NCI-H2227 (cell line): ENCODE results near the gene ADGRD2.

Experiments used
- DNase-seq: peaks from one replicate; lab custom pipeline; 2025; ENCODE audit not compliant: unreplicated experiment; lab: John Stamatoyannopoulos, UW

ADGRD2 gene

DNA sequence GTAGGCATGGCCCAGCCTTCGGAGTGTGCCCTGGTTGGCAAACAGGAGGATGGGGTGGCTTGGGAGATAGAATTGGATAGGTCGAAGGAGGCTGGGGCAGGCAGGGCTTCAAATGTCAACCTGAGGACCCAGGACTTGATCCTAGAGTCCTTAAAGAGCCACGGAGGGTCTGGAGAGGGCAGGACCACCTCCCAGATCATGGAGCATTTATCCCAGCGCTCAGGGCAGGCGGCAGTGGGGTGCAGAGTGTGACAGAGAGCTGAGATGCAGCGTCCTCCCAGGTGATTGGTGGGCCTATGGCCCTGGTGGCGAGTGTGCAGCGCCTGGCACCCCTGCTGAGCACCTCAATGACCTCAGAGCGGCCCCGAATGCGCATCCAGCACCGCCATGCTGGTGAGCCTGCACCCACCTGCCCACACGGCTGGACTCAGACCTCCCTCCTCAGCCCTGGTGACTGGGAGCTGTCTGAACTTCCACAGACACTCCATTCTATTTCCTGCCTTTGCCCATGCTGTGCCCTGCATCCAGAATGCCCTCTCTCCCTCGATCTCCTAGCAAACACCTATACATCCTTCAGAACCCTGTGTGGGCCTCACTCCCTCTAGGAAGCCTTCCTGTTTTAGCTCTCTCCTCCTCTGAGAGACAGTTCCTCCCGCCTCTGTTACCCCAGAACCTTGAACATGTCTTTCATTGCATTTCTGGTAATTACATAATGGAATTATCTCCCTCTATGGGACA is 6.3 kb downstream of the ADGRD2 start:
- DNase-seq: no peak

DNA sequence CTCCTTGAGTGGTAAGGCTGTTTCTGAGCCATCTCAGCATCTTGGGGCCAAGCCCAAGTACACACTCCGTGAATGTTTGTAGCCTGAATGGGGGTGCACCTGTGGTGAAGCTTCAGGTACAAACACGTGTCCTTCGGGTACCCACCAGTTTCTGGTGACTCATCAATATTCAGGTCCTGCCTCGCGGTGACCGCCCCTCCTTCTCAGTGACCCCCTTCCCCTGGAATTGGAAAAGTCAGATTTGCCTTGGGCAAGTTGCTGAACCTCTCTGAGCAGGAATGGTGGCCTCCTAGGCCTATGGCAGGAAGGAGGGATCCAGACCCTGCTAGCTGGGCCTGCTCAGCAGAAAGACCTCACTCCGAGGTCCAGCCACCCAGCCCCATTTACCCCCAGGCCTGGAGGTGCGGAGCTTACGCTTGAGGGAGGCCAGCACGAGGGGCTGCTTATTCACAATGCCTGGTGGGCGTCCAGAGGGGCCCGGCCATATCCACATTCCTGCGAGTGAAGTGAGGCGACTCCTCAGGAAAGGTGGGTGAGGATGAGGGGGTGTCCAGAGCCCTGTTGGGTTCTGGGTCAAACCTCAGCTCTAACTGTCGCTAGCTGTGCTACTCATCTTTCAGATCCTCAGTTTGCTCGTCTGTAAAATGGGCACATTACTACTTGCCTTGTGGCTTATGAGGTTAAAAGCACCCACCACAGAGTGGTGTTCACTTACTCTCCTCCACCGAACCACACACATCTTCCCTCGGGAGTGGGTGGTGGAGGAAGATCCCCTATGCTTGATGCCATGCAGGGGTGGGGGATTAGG is 7.0 kb downstream of the ADGRD2 start:
- no peak for DNase-seq

DNA sequence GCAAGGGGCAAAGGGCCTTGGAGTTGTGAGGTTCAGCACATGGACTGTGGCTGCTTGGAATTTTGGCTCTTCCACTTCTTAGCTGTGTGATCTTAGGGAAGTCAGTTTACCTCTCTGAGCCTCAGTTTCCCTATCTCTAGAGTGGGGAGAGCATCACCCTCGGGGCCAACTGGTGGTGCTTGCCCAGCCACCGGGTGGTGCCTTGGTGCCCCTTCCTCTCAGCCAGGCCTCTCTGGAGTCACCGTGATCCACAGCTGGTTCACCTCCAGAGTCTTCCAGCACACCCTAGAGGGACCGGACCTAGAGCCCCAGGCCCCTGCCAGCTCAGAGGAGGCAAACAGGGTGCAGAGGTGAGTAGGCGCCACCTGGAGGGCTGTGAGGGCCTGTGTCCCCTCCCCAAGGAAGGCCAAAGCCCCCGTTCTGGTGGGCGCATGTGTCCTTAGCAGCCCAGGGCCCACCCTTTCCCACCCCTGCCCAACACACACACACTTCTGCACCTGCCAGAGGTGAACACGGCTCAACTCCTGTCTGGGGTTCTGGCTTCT is 7.7 kb downstream of the ADGRD2 start:
- DNase-seq: no peak

DNA sequence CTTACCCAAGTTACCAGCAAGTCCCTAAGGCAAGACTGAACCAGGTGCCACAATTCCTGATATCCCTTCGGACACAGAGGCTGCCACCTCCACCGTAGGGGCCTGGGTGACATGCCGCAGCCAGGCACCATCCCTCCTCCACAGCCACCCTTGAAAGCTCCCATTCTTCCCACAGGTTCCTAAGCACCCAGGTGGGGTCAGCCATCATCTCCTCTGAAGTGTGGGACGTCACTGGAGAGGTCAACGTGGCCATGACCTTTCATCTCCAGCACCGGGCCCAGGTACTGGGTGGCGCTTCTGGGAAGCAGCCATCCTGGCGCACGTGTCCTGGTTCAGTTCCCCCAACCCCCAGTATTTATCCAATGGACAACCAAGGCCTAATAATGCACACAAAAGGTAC is 8.2 kb downstream of the ADGRD2 start:
- no peak for DNase-seq

DNA sequence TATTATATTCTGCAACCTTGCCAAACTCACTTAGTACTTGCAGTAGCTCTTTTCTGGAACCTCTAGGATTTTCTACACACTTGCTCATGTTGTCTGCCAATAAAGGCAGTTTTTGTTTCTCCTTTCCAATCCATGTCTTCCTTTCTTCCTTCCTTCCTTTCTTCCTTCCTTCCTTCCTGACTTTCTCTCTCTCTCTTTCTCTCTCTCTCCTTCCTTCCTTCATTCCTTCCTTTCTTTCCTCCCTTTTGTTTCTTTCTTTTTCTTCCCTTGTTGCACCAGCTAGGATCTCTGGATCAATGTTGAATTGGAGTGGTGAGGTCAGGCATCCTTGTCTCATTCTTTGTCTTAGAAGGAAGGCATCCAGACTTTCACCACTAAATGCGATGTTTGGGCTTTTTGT is 12.5 kb downstream of the ADGRD2 start:
- no peak for DNase-seq

DNA sequence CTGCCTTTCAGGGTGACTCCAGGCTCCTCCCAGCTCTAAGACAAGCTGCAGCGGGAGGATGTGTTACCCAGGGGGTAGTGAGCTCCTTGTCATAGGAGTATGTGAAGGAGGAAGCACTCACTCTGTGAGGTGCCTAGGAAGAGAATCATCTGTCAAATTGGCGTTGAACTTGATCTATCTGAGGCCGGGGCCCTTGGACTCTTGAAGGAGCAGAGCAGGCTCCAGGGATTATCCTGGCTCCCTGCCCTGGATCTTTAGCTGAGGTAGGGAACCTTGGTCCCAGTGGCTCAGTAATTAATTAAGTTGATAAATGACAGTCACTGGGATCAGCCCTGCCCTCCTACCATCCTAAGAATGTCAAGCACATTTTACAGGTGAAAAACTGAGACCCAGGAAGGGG is 15.5 kb downstream of the ADGRD2 start:
- DNase-seq: no peak

DNA sequence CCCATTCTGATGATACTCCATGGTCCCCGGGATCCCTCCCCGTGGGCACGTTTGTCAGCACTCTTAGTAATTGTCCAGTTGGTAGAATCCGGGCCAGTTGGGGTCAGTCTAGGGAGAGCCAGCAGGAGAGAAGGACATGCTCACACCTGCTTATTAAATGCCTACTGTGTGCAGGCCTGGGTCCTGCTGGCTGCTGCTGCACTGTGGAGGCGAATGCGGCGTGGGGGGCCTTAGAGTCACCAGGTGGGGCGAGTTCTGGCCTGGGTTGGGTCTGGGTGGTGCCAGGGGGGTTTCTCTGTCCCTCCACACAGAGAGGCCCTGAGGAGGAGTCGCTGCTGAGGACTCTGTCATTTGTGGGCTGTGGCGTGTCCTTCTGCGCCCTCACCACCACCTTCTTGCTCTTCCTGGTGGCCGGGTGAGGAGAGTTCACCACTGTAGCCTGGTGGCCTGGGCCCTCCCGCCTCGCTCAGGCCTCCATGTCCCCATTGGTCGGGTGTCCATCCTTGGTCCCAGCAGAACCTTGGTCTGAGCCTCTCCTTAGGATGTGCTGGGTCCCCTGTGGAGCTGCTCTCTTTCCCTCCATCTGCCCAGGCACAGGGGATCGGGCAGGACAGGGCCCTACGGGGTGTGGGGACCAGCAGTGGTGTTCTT is 17.3 kb downstream of the ADGRD2 start:
- no peak for DNase-seq

DNA sequence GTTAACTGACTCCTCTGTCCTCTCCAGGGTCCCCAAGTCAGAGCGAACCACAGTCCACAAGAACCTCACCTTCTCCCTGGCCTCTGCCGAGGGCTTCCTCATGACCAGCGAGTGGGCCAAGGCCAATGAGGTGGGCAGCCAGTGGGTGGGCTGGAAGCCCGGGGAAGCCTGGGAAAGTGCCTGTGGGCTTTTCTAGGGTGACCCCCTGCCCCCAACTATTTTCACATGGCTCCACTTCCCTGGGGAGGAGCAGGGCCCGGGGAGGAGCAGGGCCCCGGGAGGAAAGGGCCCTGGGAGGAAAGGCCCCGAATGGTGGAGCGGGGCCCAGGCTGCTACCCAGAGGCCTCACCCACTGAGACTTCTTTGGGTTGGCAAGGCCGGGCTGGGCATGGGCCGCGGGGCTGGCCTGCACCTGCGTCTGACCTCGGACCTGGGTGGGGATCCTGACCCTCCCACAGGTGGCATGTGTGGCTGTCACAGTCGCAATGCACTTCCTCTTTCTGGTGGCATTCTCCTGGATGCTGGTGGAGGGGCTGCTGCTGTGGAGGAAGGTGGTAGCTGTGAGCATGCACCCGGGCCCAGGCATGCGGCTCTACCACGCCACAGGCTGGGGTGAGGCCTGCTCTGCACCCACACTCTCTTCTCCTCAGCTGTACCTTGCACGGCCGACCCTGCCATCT is 17.9 kb downstream of the ADGRD2 start:
- DNase-seq: no peak

DNA sequence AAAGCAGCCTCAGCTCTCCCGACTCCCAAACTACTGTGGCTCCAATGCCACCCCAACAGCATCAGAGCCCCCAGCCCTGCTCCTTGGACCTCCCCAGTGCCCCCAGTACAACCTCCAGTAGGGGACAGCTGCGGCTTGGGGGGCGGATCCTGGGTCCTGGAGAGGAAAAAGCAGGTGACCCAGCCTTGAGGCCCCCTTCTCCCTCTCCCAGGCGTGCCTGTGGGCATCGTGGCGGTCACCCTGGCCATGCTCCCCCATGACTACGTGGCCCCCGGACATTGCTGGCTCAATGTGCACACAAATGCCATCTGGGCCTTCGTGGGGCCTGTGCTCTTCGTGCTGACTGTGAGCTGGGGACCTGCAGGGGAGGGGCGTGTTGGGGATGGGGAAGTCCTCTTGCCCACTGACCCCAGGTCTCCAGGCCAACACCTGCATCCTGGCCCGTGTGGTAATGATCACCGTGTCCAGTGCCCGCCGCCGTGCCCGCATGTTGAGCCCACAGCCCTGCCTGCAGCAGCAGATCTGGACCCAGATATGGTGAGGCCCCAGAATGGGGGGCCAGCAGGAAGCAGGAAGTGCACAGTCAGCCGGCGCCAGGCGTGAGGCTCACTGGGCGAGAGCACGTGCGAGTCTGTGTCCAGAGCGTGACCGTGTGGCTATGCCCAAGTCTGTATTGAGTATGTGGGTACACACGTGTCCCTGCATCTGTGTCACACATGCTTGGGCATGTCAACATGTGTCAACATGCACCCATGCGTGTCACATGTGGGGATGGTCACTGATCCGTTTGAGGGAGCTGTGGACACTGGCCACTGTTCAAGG is 19.0 kb downstream of the ADGRD2 start:
- DNase-seq: no peak

DNA sequence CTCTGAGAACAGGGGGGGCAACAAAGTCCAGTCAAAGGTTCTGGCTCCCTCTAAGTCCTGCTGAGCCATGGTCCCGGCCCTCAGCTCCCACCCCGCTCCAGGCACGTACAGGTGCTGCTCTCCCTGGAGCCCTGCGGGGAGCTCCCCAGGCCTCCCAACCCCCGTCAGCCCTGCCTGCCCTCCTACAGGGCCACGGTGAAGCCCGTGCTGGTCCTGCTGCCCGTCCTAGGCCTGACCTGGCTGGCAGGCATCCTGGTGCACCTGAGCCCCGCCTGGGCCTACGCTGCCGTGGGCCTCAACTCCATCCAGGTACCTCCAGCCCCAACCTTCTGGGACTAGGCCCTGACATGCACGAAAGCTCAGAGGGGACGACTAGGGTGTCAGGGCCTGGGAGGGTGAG is 20.1 kb downstream of the ADGRD2 start:
- no peak for DNase-seq

DNA sequence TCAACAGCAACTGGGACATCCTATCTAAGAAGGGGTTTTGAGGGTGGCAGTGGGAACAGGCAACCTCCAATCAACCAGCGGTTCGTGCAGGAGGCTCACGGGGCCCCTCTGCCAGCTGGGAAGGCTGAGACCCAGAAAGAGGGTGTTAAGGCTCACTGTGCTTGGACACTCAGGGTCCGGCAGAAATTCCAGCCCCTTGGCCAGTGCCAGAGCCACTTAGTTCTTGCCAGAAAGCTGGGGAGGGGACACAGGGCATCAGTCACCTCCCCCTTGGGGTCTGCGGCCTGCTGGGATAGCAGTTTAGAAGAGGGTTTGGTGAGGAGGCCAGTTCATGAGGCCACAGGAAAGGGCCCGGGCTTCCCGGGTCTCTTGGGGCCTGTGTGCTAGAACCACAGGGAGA is 20.5 kb downstream of the ADGRD2 start:
- no peak for DNase-seq

DNA sequence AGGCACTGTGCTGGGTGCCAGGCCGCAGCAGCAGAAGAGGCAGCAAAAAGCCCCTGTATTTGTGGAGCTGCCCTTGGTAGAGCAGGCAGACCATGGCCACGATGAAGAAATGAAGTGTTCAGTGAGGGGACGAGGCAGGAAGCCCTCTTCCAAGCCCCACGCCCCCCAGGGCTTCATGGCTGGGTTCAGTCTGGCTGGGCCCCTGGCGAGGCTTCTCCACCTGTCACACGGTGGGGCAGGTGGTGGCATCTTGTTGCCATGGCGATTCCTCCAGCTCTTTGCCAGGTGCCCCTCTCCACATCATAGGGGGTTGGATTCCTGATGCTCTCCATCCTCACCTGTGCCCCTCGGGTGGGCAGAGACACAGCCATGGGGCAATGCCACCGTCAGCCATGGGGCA is 21.5 kb downstream of the ADGRD2 start:
- DNase-seq: no peak

DNA sequence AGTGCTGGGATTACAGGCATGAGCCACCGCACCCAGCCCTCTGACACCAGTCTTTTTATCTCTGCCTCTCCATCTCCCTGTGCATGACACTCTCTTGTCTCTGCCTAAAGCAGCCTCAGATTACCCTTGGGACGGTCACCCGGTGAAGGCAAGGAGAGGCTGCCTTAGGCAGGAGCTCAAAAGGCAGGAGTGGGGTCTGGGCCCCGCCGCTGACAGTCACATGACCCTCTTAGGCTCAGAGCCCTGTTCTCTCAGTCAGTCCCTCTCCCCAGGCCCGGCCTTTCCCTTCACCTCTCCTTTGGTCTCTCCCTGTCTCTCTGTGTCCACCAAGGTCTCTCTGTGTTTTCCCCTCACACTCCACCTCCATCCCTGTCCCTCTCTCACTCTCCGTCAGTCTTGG is 22.5 kb downstream of the ADGRD2 start:
- DNase-seq: no peak

DNA sequence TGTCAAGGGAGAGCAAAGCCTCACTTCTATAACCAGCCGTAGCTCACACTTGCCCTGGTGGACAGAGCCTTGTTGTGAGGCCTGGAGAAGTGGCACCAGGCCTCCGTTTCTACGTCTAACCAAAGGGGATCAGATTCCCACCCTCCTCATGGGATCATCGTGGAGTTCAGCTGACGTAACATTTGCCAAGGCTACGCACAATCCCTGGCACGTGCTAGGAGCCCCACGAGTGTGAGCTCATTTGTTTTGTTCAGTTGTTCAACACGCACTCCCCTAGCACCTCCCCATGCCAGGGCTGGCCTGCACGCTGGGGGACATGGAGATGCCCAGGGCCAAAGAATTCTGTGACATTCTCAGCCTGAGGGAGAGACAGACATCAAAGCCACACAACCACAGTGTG is 23.1 kb downstream of the ADGRD2 start:
- DNase-seq: no peak

DNA sequence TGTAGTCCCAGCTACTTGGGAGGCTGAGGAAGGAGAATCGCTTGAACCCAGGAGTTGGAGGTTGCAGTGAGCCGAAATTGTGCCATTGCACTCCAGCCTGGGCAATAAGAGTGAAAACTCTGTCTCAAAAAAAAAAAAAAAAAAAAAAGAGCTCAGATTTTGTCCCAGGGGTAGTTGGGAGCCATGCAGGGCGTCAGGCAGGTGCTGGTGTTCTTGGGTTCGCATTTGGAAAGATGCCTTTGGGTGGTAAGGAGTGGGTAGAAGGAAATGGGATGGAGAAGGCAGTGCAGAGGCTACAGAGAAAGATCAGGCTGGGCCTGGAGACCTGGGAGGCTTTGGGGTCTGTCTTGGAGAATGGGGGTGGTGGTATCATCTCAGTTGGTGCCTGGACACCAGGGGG is 23.9 kb downstream of the ADGRD2 start:
- DNase-seq: no peak

DNA sequence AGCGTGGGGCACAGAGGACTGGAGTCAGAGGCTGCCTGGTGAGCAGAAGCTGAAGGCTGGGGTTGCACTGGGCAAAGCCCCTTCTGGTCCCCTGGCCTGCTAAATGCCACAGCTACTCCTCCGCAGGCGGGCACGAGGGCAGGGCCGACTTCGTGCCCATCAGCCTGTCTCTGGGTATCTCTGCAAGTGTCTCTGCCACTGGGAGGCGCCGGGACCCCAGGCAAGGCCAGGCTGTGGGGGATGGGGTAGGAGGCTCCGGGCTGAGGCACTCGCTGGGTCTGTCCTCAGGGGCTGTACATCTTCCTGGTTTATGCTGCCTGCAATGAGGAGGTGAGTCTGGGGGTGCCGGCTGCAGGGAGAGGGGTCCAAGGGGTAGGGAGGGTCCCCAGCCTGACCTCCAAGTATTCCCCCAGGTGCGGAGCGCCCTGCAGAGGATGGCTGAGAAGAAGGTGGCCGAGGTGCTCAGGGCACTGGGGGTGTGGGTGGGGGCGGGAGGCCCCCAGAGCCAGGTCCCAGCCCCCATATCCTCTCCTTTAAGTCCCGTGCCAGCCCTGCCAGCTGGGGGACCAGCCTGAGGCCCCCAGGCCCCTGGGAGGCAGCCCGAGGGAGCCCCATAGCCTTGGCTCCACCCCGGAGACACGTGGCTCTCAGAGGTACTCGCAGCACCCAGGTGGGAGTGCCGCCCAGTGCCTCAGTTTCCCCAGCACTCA is 25.1 kb downstream of the ADGRD2 start:
- DNase-seq: no peak

DNA sequence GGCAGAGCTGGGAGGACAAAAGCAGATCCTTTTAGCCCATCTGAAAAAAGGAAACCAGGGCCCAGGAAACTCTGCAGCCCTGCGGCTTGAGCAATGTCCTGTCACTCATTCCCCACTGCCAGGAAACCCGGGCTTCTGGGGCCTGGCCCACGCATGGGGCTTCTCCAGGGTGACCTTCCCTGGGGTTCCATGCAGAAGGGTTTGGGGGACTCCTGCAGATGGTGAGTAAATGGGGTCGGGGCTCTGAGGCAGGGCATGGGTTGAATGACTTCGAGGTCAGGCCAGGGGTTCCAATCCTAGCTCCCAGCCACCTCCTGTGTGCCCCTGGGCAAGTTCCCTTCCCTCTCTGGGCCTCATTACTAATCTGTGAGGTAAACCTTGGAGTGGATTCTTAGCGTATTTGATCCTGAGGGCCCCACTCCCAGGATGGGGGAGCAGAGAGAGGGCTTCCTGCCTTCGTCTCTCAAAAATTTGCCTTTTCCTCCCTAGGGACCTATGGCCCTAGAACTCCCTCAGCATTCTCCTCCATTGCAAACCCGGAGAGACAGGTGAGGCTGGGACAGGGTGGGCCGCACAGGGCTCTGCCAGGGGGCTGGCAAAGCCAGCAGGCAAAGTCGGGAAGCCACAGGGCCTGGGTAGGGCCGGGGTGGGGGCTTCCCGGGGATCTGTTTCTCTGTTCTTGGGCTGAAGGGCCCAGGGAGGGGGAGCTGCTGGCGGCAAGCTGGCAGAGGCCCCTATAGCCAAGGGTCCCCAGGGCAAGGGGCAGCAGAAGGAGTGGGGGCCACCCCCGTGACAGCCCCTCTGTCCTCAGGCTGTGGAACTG is 25.8 kb downstream of the ADGRD2 start:
- DNase-seq: no peak

DNA sequence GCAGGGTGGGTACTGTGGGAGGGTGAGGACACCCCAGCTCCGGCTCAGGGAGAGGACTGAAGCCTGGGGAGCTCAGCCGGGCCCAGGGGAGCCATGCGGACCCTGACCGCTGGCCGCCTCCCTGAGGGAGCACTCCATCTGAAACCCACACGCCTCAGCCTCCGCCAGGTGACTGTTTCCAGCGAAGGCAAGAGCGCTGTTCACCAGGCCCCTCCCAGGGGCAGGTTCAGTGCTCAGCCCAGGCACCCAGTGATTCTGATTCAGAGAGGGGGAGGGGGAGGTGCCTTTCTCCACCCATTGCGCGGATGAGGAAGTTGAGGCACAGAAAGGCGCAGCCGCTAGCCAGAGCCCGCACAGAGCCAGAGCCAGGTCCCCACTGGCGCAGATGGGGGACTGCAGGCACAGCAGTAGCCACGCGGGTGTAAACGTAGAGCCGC is 27.0 kb downstream of the ADGRD2 start:
- peak; percentile 29 for DNase-seq
